Ishikawa (cell line): ENCODE data around the gene SEPTIN10.

Source experiments
- CEBPB ChIP-seq: IDR thresholded peaks from 2 replicates; pipeline ENCODE4 v1.6.1; 2012
- CREB1 ChIP-seq: IDR thresholded peaks from 2 replicates; pipeline ENCODE4 v1.6.1; 2012; ENCODE audit warnings: low read depth
- EGR1 ChIP-seq: IDR thresholded peaks from 2 replicates; pipeline ENCODE4 v1.6.1; 2012
- EP300 ChIP-seq: IDR thresholded peaks from 2 replicates; pipeline ENCODE4 v1.6.1; 2012; ENCODE audit warnings: borderline replicate concordance
- FOXM1 ChIP-seq: IDR thresholded peaks from 2 replicates; pipeline ENCODE4 v1.6.1; 2012; ENCODE audit warnings: low read depth, borderline replicate concordance
- MAX ChIP-seq: IDR thresholded peaks from 2 replicates; pipeline ENCODE4 v1.6.1; 2012
- NFIC ChIP-seq: IDR thresholded peaks from 2 replicates; pipeline ENCODE4 v1.6.1; 2012
- RAD21 ChIP-seq: IDR thresholded peaks from 2 replicates; pipeline ENCODE4 v1.6.1; 2012; ENCODE audit warnings: low read depth
- REST ChIP-seq: IDR thresholded peaks from 2 replicates; pipeline ENCODE4 v1.6.1; 2012; ENCODE audit warnings: low read depth, mild to moderate bottlenecking
- TAF1 ChIP-seq: IDR thresholded peaks from 2 replicates; pipeline ENCODE4 v1.6.1; 2012; ENCODE audit warnings: low read depth, mild to moderate bottlenecking
- TEAD4 ChIP-seq: IDR thresholded peaks from 2 replicates; pipeline ENCODE4 v1.6.1; 2012
- YY1 ChIP-seq: IDR thresholded peaks from 2 replicates; pipeline ENCODE4 v1.6.1; 2012; ENCODE audit warnings: low read depth

GRCh38 chr2:109531221-109531620 is 82.5 kb downstream of the SEPTIN10 start:
- TF ChIP-seq CREB1: no peak
- no peak for TF ChIP-seq RAD21
- no peak for TF ChIP-seq CEBPB
- no peak for TF ChIP-seq FOXM1
- TF ChIP-seq YY1: no peak
- no peak for TF ChIP-seq REST
- no peak for TF ChIP-seq EGR1
- TF ChIP-seq MAX: no peak
- no peak for TF ChIP-seq TEAD4
- TF ChIP-seq EP300: no peak
- no peak for TF ChIP-seq TAF1
- TF ChIP-seq NFIC: no peak
